GM10266 (cell line): ENCODE results near the gene ASH1L.

ENCODE experiments used
- DNase-seq: peaks from one replicate; pipeline ENCODE4 v3.0.0; 2012; ENCODE audit errors: extremely low spot score
- TF ChIP-seq, protein P1 (sequence below): IDR thresholded peaks from 2 replicates; pipeline ENCODE4 v1.5.1; 2012; ENCODE audit warnings: mild to moderate bottlenecking, low read depth; ENCODE audit not compliant: control insufficient read depth, insufficient read depth; ENCODE audit errors: missing control alignments

The ASH1L gene

DNA sequence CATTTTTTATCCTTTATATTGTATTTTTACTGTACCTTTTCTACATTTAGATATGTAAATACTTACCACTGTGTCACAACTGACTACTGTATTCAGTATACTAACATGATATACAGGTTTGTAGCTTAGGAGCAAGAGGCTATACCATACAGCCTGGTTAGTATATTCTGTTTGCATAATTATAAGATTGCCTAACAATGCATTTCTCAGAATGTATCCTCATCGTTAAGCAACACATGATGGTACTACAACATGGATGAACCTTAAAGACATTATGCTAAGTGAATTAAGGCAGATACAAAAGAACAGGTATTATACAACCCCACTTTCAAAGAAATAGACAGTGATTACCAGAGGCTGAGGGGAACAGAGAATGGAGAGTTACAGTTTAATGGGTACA lies 179.2 kb downstream of the ASH1L start:
- TF ChIP-seq, protein P1, sequence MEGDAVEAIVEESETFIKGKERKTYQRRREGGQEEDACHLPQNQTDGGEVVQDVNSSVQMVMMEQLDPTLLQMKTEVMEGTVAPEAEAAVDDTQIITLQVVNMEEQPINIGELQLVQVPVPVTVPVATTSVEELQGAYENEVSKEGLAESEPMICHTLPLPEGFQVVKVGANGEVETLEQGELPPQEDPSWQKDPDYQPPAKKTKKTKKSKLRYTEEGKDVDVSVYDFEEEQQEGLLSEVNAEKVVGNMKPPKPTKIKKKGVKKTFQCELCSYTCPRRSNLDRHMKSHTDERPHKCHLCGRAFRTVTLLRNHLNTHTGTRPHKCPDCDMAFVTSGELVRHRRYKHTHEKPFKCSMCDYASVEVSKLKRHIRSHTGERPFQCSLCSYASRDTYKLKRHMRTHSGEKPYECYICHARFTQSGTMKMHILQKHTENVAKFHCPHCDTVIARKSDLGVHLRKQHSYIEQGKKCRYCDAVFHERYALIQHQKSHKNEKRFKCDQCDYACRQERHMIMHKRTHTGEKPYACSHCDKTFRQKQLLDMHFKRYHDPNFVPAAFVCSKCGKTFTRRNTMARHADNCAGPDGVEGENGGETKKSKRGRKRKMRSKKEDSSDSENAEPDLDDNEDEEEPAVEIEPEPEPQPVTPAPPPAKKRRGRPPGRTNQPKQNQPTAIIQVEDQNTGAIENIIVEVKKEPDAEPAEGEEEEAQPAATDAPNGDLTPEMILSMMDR = no peak
- no peak for DNase-seq

DNA sequence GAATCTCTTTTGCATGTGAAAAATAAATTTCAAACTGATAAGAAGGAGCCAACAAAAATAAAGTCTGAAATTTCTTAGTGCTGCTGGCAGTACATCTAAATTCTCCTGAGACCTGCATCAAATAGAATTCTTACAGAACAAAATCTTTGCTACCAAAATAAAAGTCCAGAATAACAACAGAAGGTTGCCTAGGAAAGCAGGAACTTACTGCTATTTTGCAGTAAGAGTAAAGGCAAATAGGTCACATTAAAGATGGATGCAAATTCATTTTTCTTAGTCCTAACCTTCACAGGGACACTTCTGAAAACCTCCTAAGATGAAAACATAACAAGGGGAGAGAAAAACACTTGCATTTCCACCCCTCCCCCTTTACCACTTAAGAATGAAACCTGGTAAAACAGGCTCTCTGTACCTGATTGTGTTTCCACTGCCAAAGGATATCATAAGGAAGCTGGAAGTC lies 182.9 kb downstream of the ASH1L start:
- no peak for DNase-seq
- TF ChIP-seq, protein P1 = no peak

DNA sequence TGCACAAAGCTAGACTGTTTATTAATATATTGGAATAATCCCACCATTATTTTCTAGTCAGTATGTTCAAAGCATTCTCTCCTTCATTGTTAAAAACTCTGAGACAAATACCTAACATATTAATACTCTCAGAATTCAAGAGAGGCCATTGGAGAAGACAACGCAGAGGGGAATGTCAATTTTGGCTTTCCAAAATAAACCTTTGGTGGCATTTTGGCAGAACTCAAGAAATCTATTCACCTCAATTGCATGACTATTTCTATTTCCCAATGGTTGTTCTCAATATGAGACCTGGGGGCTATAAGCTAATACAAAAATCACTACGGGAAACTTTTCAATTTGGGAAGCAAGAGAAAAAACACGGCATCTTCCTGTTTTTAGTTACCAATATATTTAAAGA lies 183.4 kb downstream of the ASH1L start:
- DNase-seq = no peak
- TF ChIP-seq, protein P1 = no peak

DNA sequence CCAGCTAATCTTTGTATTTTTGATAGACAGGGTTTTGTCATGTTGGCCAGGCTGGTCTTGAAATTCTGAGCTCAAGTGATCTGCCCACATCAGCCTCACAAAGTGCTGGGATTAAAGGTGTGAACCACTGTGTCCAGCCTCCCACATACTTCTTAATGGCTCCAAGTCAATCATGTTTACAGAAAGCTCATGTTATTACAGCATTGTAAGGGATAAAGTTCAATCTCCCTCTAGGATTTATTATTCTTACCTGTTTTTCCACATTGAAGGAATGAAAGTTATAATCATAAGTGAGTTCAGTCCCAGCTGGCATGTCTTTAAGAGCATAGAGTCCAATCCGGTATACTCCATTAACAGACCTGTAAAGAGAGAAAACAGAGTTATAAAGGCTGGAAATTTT lies 202.6 kb downstream of the ASH1L start:
- DNase-seq = no peak
- TF ChIP-seq, protein P1 = no peak

DNA sequence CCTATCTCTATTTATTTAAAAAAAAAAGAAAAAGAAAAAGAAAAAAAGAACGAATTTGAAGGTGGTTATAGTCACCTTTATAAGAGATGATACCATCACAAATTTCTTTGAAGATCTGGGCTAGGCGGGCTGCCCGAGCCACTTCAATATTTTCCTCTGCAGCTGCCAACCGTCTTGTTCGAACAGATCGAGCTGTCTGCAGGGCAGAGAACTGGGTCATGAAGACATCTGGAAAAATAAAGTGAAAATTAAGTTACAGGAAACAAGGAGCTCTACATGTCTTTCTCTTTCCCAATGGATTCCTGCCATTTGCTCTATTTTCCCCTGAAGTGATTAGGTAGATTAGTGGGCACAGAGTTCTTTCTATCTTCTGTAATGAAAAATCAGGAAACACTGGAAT lies 210.0 kb downstream of the ASH1L start:
- TF ChIP-seq, protein P1 = no peak
- DNase-seq = no peak

DNA sequence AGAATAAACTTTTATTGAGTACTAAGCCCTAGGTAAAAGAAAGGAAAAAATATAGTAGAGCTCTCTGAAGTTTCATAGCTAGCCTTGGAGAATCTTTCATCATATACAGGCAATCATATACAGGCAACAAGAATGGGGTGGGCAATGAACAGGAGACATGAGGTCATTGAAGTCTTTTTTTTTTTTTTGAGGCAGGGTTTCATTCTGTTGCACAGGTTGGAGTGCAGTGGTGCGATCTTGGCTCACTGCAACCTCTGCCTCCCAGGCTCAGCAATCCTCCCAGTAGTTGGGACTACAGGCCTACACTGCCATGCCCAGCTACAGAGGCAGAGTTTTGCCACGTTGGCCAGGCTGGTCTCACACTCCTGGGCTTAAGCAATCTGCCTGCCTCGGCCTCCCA lies 219.8 kb downstream of the ASH1L start:
- TF ChIP-seq, protein P1 = no peak
- DNase-seq = no peak

DNA sequence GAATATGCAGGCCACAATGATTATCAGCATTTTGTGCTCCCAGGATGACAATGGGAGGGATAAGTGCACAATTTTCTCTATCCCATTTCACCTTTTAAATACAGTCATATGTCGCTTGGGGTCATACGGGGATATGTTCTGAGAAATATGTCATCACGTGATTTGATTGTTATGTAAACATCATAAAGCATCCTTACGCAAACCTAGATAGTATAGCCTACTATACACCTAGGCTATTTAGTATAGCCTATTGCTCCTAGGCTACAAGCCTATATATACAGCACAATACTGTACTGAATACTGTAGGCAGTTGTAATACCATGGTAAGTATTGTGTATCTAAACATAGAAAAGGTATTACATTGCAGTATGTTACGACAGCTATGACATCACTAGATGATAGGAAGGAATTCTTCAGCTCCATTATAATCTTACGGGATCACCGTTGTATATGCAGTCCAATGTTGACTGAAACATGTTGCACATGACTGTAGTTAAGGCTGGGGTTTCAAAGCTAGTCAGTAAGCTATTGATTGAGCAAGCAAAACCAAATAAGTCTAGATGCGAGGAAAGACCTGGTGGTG lies 223.0 kb downstream of the ASH1L start:
- no peak for DNase-seq
- TF ChIP-seq, protein P1 = no peak
